ENCODE results near the gene CPNE8. TPM values are rescaled to one million over a fixed set of nuclear protein-coding genes. Genes with fewer than 3 reads are reported as not detected.

The CPNE8 gene
- total RNA-seq, 4 donors from 2014 or later: 11.1 to 35.2 (median 16.7) TPM

- Histone ChIP-seq H3K4me3 (no peak overlapping the region), H3K27ac (no peak overlapping the region), H3K9me3 (no peaks in the 10 kb centered on the region), H3K27me3 (no peaks in the 10 kb centered on the region), H3K36me3 (no peaks in the 10 kb centered on the region), H3K4me1 (no peaks in the 10 kb centered on the region)
- intact Hi-C loops (cut with DNase I; ENCODE audit: low total_unique reads): no loop called here
- no peak for TF ChIP-seq POLR2A (IDR thresholded peaks at IDR 0.05)
- no peak for TF ChIP-seq CTCF (IDR thresholded peaks at IDR 0.05)
- no peak for DNase-seq
These were observed 265.8 kb downstream of the CPNE8 start for GRCh38 chr12:38639625-38640024.

- no peak overlapping the region for H3K4me3 ChIP-seq
- no peaks in the 10 kb centered on the region for H3K36me3 ChIP-seq
- no peak for DNase-seq
- TF ChIP-seq POLR2A (IDR thresholded peaks at IDR 0.05) (no peak), CTCF (IDR thresholded peaks at IDR 0.05) (no peak)
- no peaks in the 10 kb centered on the region for H3K4me1 ChIP-seq
- intact Hi-C loops (cut with DNase I; ENCODE audit: low total_unique reads): no loop called here
- no peak overlapping the region for H3K27ac ChIP-seq
- H3K9me3 ChIP-seq: no peaks in the 10 kb centered on the region
- H3K27me3 ChIP-seq: no peaks in the 10 kb centered on the region
These were observed 267.0 kb downstream of the CPNE8 start for GRCh38 chr12:38638401-38638800.

- Histone ChIP-seq H3K9me3 (no peaks in the 10 kb centered on the region), H3K36me3 (no peaks in the 10 kb centered on the region), H3K4me1 (no peaks in the 10 kb centered on the region), H3K4me3 (no peak overlapping the region), H3K27ac (no peak overlapping the region), H3K27me3 (no peaks in the 10 kb centered on the region)
- no peak for TF ChIP-seq CTCF (IDR thresholded peaks at IDR 0.05)
- TF ChIP-seq POLR2A (IDR thresholded peaks at IDR 0.05): no peak
- intact Hi-C loops (cut with DNase I; ENCODE audit: low total_unique reads): no loop called here
- DNase-seq: no peak
These were observed 271.9 kb downstream of the CPNE8 start for GRCh38 chr12:38633511-38633910.

GRCh38 chr12:38629064-38629463 is 276.3 kb downstream of the CPNE8 start:
- no peaks in the 10 kb centered on the region for H3K9me3 ChIP-seq
- H3K27me3 ChIP-seq: no peaks in the 10 kb centered on the region
- no peak for DNase-seq
- H3K4me3 ChIP-seq: no peak overlapping the region
- TF ChIP-seq POLR2A (IDR thresholded peaks at IDR 0.05): no peak
- no peak for TF ChIP-seq CTCF (IDR thresholded peaks at IDR 0.05)
- intact Hi-C loops (cut with DNase I; ENCODE audit: low total_unique reads): no loop called here
- no peaks in the 10 kb centered on the region for H3K36me3 ChIP-seq
- H3K4me1 ChIP-seq: no peaks in the 10 kb centered on the region
- H3K27ac ChIP-seq: no peak overlapping the region

- TF ChIP-seq POLR2A (IDR thresholded peaks at IDR 0.05): no peak
- no peak for TF ChIP-seq CTCF (IDR thresholded peaks at IDR 0.05)
- no peak for DNase-seq
- H3K4me1 ChIP-seq: no peaks in the 10 kb centered on the region
- intact Hi-C loops (cut with DNase I; ENCODE audit: low total_unique reads): no loop called here
- no peak overlapping the region for H3K27ac ChIP-seq
- H3K4me3 ChIP-seq: no peak overlapping the region
- no peaks in the 10 kb centered on the region for H3K9me3 ChIP-seq
- H3K36me3 ChIP-seq: no peaks in the 10 kb centered on the region
- no peaks in the 10 kb centered on the region for H3K27me3 ChIP-seq
These were observed 277.1 kb downstream of the CPNE8 start for GRCh38 chr12:38628288-38628687.
